ENCODE data around the gene RIN3.

- no peak for TF ChIP-seq CTCF (IDR thresholded peaks at IDR 0.05)
- TF ChIP-seq ZFX (IDR thresholded peaks at IDR 0.05; ENCODE audit: borderline replicate concordance), result no peak
Measured at GRCh38 chr14:92525322-92526095, 11.9 kb downstream of the RIN3 start.
